Activated CD4-positive, alpha-beta T cell treated with anti-CD3 and anti-CD28 coated beads, Interleukin-2, Interleukin-4, amounts not matched to agents 100 ng/mL and 50 ng/mL, durations not matched to agents 16 hours and 8 hours (primary cell): ENCODE data around the gene MOV10L1.

Experiments used
- DNase-seq: peaks from one replicate; pipeline ENCODE4 v3.0.0-alpha.2; 2020; ENCODE audit warnings: low spot score

Gene MOV10L1

DNA sequence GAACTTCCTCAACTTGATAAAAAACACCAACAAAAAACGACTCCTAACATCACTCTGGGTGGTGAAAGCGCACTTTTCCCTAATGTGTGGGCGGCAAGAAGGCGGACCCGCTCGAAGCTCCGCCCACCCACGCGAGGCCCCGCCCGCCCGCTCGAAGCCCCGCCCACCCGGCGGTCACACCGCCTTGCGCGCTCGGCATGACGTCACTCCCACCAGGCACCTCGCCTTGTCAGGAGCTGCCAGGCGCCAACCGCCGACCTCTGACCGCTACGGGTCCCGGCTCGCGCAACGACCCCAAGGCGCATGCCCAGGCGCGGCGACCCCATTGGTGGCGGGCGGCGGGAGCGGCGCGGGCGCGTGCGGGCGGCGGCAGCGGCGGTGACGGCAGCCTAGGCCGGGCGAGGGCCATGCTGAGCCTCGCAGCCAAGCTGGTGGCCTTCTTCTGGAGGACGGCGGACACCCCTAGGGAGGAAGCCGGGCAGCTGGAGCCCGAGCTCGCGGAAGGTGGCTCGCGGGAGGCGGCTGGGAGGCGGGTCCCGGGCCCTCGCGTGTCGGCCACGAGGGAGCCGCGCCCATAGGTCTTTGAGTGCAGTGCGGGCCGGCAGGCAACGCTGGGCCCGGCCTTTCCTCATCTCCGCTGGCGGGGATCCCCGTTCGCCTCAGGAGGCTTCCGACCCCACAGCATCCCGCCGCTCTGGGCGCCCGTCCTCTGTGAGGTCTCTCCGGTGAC, at the start of gene MOV10L1:
Gene MOV10L1 (plus strand): TSS at position 325 of the 730 bp plus-strand sequence. CDS start 83 bp downstream, at position 408.
- DNase-seq, result no peak

- no peak for DNase-seq
Measured at GRCh38 chr22:50040717-50041116, 49.1 kb upstream of the MOV10L1 start.

DNA sequence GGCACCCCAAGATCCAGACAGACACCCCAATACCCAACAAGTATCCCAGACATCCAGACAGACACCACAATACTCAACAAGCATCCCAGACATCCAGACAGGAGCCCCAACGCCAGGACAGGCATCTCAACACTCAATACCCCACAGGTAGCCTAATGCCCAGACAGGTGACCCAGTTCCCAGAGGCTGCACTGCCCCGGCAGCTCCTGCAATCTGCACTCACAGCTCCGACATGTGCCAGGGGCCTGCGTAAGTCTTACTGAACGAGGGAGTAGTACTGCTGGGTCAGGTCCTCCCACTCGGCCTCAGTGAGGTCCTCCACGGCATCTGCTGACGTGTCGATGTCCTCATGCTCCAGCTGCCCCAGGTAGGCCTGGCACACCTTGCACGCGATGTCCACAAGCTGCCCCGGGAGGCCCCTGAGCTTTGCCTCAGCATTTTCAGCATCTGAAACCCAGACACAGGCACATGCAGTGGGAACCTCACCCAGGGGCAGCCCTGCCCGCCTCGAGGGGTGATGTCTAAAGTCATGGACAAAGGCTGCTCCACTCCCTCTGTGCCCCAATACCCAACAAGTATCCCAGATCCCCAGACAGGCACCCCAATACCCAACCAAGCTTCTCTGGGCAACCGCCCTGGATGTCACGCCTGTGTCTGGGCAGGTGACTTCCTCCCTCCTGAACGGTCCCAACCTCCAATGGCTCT, 48.3 kb upstream of the MOV10L1 start:
- no peak for DNase-seq

- DNase-seq, result no peak
Measured at GRCh38 chr22:50044485-50045118, 45.2 kb upstream of the MOV10L1 start.

- DNase-seq, result no peak
Measured at GRCh38 chr22:50045211-50046018, 44.4 kb upstream of the MOV10L1 start.

DNA sequence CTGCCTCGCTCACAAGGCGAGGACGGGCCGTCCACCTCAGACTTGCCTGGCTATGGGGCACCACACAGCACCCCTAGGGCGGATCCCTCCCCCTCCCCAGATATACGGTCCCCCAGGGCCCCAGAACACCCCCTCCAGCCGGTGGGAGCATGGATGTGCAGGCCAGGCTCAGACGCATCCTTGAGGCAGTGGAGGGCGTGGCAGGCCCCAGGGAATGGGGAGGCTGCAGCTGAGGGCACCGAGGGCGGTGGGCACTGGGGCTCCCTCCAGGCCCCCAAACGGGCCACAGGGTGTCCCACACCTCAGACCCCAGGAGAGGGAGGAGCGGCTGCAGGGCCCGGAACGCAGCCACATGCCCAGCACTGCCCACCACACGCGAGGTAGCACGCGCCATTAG, 43.8 kb upstream of the MOV10L1 start:
- DNase-seq, result no peak

DNA sequence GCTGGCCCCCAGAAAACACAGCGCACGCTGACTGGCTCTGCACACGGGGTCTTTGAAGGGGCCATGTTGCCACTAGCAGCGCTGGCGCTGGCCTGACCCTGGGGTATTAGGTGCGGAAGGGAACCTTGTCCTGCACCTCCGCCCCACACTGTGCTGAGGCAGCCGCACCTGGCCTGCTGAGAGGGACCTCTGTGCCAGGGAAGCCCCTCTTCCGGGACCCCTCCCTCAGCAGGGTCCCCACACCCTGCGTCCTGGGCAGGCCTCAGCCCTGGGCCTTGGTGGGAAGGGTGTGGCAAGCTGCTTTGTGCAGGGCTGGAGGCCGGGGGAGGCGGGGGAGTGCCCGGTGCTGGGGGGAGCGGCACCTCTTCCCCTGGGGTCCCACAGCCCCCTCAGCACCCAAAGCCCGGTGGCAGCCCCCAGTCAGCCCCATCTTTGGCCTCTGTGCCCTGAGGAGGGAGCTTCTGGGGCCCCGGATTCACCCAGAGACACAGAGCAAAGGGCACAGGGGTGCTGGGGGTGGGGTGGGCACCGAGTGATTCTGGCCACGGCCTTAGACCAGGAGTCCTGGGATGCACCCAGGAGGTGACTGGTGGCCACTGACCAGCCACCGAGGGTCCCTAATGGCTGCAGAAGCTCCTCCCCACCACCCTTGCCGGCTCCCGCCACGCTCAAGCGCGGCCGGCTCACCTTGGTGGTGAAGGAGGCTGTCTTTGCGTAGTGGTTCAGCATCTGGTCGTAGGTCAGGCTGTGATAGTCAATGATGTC, 43.1 kb upstream of the MOV10L1 start:
- DNase-seq, result no peak

GRCh38 chr22:50047346-50047745, 42.5 kb upstream of the MOV10L1 start:
- DNase-seq, result no peak

- DNase-seq, result no peak
Measured at GRCh38 chr22:50048061-50048765, 41.6 kb upstream of the MOV10L1 start.

GRCh38 chr22:50048836-50049235, 41.0 kb upstream of the MOV10L1 start:
- no peak for DNase-seq

DNA sequence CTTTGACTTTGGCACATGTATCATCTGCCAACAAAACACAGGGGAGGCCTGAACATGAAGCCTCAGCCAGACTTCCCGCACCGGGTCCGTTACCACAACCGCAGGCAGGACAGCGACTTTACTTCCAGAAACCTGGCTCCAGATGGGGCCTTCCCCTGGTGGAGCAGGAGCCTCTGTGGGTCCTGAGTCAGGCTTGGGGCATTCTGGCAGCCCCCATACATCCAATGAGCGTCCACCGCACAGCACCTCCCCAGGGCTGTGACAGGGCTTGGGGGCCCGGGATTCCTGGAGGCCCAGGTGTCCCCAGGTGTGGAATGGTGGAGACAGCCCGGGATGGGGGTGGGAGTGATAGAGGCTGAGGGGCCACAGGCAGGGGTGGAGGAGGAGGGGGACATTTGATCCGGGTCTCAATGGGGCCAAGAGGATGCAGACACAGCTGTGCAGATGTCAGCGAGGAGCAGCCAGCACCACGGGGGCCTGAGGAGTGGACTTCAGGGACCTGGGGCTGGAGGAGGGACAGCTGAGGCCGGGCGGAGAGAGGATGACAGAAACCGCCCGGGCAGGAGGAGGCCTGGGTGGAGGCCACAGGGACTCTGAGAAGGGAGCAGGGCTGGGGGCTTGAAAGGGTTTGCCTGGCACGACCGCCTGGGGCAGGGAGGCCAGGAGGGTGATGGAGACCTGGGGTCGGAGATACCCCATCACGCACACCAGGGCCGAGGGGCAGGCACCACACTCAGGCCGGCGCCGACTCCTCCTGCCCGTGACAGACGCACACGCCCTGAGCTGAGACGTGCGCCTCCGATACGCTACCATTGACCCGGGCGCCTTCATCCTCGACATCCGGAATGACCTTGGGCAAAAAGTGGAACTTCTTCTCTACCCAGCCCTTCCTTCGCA, 40.3 kb upstream of the MOV10L1 start:
- no peak for DNase-seq

DNA sequence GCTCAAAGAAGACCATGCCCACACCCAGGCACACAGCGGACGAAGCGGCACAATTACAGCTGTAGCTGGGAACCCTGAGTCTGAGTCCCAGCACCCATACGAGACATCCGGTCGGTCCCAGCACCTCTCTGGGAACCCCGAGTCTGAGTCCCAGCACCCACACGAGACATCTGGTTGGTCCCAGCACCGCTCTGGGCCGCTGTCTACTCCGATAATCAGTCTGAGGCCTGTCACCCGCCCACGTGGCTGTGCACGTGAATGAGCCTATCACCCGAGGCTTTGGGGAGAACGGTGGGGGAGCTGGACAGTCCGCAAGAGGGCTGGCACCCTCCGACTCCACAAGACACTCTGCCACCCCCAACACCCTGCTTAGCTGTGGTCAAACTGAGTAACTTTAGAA, 37.9 kb upstream of the MOV10L1 start:
- DNase-seq, result no peak

DNA sequence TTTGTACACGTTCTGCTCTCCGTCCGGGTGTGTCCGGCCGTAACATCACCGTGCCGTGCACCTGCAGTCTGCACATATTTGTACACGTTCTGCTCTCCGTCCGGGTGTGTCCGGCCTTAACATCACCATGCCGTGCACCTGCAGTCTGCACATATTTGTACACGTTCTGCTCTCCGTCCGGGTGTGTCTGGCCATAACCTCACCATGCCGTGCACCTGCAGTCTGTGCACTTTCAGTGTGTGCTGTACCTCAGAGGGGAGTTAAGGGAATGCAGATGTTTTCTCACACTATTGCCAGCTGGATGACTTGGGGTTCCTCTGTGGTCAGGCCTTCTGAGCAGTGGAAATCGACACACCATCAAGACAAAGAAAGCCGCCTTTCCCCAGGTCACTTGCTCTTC, 35.9 kb upstream of the MOV10L1 start:
- DNase-seq, result no peak

DNA sequence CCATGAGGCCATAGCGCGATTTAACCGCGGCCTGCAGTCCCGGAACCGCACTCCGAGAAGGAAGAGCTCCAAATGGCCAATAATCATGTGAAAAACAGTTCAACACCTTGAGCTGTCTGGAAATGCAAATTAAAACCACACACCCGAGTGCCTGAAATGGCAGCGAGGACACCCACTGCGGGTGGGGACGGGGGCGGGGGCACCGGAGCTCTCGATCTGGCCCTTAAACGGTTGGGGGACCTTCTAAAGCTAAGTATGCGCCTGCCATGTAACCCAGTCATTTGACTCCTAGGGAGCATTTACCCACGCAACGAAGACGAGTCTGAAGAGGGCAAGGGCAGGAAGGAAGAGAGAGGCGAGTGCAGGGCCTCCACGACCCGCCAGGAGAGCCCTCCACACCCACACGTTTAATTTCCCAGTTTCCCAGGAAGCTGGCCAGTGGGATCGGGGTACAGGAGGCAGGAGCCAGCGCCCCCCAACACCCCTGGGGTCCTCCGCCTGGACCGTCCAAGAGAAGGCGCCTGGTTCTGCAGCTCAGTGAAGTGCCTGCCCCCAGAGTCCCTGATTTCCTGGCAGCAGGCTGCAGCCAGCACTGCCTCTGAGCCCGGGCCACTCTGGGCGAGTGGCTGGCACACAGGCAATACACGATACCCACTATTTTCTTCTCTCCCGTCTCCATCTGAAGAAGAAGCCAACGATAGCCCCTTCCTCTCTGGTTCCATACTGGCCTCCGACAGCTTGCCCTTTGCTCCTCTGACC, 33.4 kb upstream of the MOV10L1 start:
- no peak for DNase-seq

DNA sequence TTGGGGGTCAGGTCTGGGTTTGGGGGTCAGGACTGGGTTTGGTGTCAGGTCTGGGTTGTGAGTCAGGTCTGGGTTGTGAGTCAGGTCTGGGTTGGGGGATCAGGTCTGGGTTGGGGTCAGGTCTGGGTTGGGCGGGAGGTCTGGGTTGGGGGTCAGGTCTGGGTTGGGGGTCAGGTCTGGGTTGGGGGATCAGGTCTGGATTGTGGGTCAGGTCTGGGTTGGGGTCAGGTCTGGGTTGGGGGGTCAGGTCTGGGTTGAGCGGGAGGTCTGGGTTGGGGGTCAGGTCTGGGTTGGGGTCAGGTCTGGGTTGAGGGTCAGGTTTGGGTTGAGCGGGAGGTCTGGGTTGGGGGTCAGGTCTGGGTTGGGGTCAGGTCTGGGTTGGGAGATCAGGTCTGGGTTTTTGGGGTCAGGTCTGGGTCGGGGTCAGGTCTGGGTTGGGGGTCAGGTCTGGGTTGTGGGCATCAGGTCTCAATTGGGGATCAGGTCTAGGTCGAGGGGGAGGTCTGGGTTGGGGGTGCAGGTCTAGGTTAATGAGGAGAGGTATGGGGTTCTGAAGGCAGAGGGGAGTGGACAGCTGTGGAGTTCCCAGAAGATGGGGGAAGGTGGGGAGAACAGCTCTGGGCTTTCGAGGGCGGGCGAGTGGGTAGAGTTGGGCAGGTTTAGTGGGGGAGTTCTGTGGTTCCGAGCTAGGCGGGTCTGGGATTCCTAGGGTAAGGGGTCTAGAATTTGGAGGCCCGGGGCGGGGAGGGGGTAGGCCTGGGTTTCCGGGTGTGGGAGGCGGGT, 32.3 kb upstream of the MOV10L1 start:
- no peak for DNase-seq

GRCh38 chr22:50058061-50058905, 31.5 kb upstream of the MOV10L1 start, which contains the start of gene TTLL8:
TTLL8 (minus strand) TSS chr22:50058298.
- no peak for DNase-seq
